Panc1 (cell line): Measurements from ENCODE around the gene ARID4B. TPM values are rescaled to one million over a fixed set of nuclear protein-coding genes. Genes with fewer than 3 reads are reported as not detected.
"Not testable (repeated sequence)": the region's sequence is repeated elsewhere in the genome, so short reads cannot be mapped to it uniquely, and the experiment has no call there.

Source experiments
- ATAC-seq: fragments of 200-7000 bp; cut with Tn5 transposase; 2 replicates; pipeline ENCODE4 v1.9.1; 2020; ENCODE audit warnings: mild to moderate bottlenecking, moderate library complexity
- BruUV-seq: library from RNA; stranded (reverse); fragments of 400-500 nt; replicated peaks from 2 replicates; lab custom pipeline; 2021; lab: Mats Ljungman, UMichigan
- CTCF ChIA-PET: fragments of 300-600 bp; sonication (Branson Sonifier 250); formaldehyde crosslinking; loops from one replicate; lab custom pipeline; 2022; ENCODE audit warnings: antibody characterized with exemption; lab: Charles Lee
- POLR2A ChIA-PET: fragments of 300-600 bp; sonication (Branson Sonifier 250); formaldehyde crosslinking; loops from one replicate; lab custom pipeline; 2022; ENCODE audit warnings: antibody characterized with exemption; lab: Charles Lee
- DNase-seq: peaks from one replicate; pipeline ENCODE4 v3.0.0-alpha.2; 2010; ENCODE audit warnings: low read depth, low spot score
- H3K27ac ChIP-seq: 2 replicates; pipeline ENCODE4 v1.5.1; 2011; ENCODE audit warnings: mild to moderate bottlenecking, low read length, inconsistent platforms
- H3K27me3 ChIP-seq: fragments of 200-500 bp; sonication (Bioruptor generic); 2 replicates; pipeline ENCODE4 v1.6.0; 2014; ENCODE audit warnings: low read length, inconsistent platforms; ENCODE audit not compliant: control insufficient read depth, insufficient read depth
- H3K36me3 ChIP-seq: fragments of 200-500 bp; sonication (Bioruptor generic); 2 replicates; pipeline ENCODE4 v1.5.1; 2014; ENCODE audit warnings: inconsistent platforms, mild to moderate bottlenecking, low read length, moderate library complexity; ENCODE audit not compliant: control insufficient read depth, insufficient read depth
- H3K4me1 ChIP-seq: 2 replicates; pipeline ENCODE4 v1.5.1; 2011; ENCODE audit warnings: inconsistent platforms, mild to moderate bottlenecking, low read length, moderate library complexity; ENCODE audit not compliant: control insufficient read depth, insufficient read depth
- H3K4me3 ChIP-seq, 2 experiments: 2 replicates each; pipeline ENCODE4 v1.5.1; 2011 to 2012; ENCODE audit warnings: low read depth in 2 of 2, low read length in 2 of 2, mild to moderate bottlenecking in 2 of 2, inconsistent platforms in 1 of 2, moderate library complexity in 1 of 2
- H3K9me3 ChIP-seq: fragments of 200-500 bp; sonication (Bioruptor generic); 2 replicates; pipeline ENCODE4 v1.5.1; 2014; ENCODE audit warnings: low read depth, mild to moderate bottlenecking, inconsistent platforms, low read length, moderate library complexity; ENCODE audit not compliant: control insufficient read depth, insufficient read depth
- POLR2AphosphoS5 ChIP-seq: IDR thresholded peaks from 2 replicates; pipeline ENCODE4 v1.6.1; 2012; ENCODE audit warnings: mild to moderate bottlenecking, low read depth, low read length, moderate library complexity
- SIN3A ChIP-seq: IDR thresholded peaks from 2 replicates; pipeline ENCODE4 v1.6.1; 2012; ENCODE audit warnings: low read depth, mild to moderate bottlenecking, low read length, moderate library complexity, borderline replicate concordance; ENCODE audit not compliant: insufficient read depth
- TCF7L2 ChIP-seq: IDR thresholded peaks from 2 replicates; pipeline ENCODE4 v1.6.1; 2011; ENCODE audit warnings: mild to moderate bottlenecking, low read depth, low read length, inconsistent platforms
- in situ Hi-C: cut with HindIII; loops from 2 replicates; pipeline ENCODE4 v1.10.0; 2016; ENCODE audit warnings: low sequenced_read_pairs, low pct_unique_long_range_greater_than_20kb
- intact Hi-C: fragments of 100-400 bp; cut with micrococcal nuclease; formaldehyde crosslinking; loops from one replicate; pipeline ENCODE4 v1.10.0; 2022; ENCODE audit not compliant: unreplicated experiment
- total RNA-seq: library from RNA; stranded (reverse); gene quantifications from one replicate; pipeline ENCODE4 v1.2.1, GENCODE V29; 2021; ENCODE audit not compliant: unreplicated experiment
- TF ChIP-seq, protein P1 (sequence below): fragments of 450-650 bp; IDR thresholded peaks from 2 replicates; pipeline ENCODE4 v1.5.1; 2017; ENCODE audit warnings: mild to moderate bottlenecking
- TF ChIP-seq, protein P2 (sequence below), 2 experiments: IDR thresholded peaks; 2 replicates each; pipeline ENCODE4 v1.6.1; 2011 to 2012; ENCODE audit warnings: low read depth in 2 of 2, control low read depth in 1 of 2, low read length in 1 of 2, mild to moderate bottlenecking in 1 of 2, moderate library complexity in 1 of 2; ENCODE audit not compliant: insufficient read depth in 1 of 2

ARID4B gene
- total RNA-seq, 1 experiment from 2014 or later, result 37.5 TPM

DNA sequence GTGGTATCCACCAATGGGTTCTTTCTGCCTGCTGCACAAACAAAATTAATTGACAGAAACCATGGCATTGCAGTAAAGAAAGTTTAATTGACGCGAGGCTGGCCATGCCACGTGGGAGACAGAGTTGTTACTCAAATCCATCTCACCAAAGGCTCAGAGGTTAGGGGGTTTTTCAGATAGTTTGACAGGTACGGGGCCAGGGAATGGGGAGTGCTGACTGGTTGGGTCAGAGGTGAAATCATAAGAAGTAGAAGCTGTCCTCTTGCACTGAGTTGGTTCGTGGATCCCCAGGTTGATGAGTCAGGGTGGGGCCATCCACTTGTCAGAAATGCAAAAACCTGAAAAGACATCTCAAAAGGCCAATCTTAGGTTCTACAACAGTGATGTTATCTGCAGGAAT, 38.3 kb upstream of the ARID4B start:
- POLR2A ChIA-PET, result no interaction called here
- CTCF ChIA-PET, result no interaction called here
- Histone ChIP-seq H3K27ac (peak overlapping the region; percentile 94), H3K27me3 (no peaks in the 10 kb centered on the region), H3K9me3 (no peaks in the 10 kb centered on the region), H3K4me3 (no peak overlapping the region), H3K4me1 (peaks cover 5% of the 10 kb centered on the region), H3K36me3 (no peaks in the 10 kb centered on the region)
- DNase-seq (no peak), ATAC-seq (no peak)
- no TSS peak for BruUV-seq
- intact Hi-C loops, result loop anchor here (5.0 kb wide), 2 partner anchors 36 to 51 kb away; no protein-coding TSS in a partner anchor
- in situ Hi-C loops, result no loop called here
- TF ChIP-seq TCF7L2, result no peak
- TF ChIP-seq POLR2AphosphoS5, result no peak
- no peak for TF ChIP-seq SIN3A
- TF ChIP-seq, protein P1, sequence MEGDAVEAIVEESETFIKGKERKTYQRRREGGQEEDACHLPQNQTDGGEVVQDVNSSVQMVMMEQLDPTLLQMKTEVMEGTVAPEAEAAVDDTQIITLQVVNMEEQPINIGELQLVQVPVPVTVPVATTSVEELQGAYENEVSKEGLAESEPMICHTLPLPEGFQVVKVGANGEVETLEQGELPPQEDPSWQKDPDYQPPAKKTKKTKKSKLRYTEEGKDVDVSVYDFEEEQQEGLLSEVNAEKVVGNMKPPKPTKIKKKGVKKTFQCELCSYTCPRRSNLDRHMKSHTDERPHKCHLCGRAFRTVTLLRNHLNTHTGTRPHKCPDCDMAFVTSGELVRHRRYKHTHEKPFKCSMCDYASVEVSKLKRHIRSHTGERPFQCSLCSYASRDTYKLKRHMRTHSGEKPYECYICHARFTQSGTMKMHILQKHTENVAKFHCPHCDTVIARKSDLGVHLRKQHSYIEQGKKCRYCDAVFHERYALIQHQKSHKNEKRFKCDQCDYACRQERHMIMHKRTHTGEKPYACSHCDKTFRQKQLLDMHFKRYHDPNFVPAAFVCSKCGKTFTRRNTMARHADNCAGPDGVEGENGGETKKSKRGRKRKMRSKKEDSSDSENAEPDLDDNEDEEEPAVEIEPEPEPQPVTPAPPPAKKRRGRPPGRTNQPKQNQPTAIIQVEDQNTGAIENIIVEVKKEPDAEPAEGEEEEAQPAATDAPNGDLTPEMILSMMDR, result no peak
- TF ChIP-seq, protein P2, sequence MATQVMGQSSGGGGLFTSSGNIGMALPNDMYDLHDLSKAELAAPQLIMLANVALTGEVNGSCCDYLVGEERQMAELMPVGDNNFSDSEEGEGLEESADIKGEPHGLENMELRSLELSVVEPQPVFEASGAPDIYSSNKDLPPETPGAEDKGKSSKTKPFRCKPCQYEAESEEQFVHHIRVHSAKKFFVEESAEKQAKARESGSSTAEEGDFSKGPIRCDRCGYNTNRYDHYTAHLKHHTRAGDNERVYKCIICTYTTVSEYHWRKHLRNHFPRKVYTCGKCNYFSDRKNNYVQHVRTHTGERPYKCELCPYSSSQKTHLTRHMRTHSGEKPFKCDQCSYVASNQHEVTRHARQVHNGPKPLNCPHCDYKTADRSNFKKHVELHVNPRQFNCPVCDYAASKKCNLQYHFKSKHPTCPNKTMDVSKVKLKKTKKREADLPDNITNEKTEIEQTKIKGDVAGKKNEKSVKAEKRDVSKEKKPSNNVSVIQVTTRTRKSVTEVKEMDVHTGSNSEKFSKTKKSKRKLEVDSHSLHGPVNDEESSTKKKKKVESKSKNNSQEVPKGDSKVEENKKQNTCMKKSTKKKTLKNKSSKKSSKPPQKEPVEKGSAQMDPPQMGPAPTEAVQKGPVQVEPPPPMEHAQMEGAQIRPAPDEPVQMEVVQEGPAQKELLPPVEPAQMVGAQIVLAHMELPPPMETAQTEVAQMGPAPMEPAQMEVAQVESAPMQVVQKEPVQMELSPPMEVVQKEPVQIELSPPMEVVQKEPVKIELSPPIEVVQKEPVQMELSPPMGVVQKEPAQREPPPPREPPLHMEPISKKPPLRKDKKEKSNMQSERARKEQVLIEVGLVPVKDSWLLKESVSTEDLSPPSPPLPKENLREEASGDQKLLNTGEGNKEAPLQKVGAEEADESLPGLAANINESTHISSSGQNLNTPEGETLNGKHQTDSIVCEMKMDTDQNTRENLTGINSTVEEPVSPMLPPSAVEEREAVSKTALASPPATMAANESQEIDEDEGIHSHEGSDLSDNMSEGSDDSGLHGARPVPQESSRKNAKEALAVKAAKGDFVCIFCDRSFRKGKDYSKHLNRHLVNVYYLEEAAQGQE (IDR thresholded peaks at IDR 0.05; ENCODE audit: insufficient read depth in 1 of 2, low read depth in 2 of 2, low read length in 1 of 2), result no peak

DNA sequence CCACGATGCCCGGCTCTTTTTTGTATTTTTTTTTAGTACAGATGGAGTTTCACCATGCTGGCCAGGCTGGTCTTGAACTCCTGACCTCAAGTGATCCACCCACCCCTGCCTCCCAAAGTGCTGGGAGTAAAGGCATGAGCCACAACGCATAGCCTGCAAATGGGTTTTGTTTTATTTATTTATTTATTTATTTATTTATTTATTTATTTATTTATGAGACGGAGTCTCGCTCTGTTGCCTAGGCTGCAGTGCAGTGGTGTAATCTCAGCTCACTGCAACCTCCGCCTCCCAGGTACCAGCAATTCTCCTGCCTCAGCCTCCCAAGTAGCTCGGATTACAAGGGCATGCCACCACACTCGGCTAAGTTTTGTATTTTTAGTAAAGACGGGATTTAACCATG, 36.2 kb upstream of the ARID4B start:
- DNase-seq, ATAC-seq, H3K27ac ChIP-seq, H3K4me1 ChIP-seq, H3K4me3 ChIP-seq, H3K36me3 ChIP-seq, H3K27me3 ChIP-seq, intact Hi-C loops, H3K9me3 ChIP-seq, CTCF ChIA-PET, BruUV-seq, in situ Hi-C loops: not testable (repeated sequence)
- POLR2A ChIA-PET, result interaction anchor here (0.7 kb wide), 1 partner anchor 36 kb away, joined by 4 read pairs; no protein-coding TSS in a partner anchor

DNA sequence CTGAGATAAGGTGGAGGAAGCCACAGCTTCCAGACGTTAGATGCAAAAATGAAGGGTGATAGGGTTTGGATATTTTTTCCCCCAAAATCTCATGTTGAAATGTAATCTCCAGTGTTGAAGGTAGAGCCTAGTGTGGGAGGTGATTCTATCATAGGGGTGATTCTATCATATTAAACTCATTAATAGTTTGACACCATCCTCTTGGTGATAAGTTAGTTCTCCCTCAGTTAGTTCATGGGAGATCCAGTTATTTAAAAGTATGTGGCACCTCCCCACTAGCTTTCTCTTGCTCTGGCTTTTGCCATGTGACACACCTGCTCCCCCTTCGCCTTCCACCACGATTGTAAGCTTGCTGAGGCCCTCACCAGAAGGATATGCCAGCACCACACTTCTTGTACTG, 30.9 kb upstream of the ARID4B start:
- in situ Hi-C loops, result no loop called here
- intact Hi-C loops, result no loop called here
- no peak overlapping the region for H3K4me3 ChIP-seq
- ChIA-PET CTCF (no interaction called here), POLR2A (interaction anchor here (0.6 kb wide), 1 partner anchor 15 kb away, joined by 3 read pairs; no protein-coding TSS in a partner anchor)
- H3K9me3 ChIP-seq, result no peaks in the 10 kb centered on the region
- no peaks in the 10 kb centered on the region for H3K36me3 ChIP-seq
- ATAC-seq (0 out of 2 replicates have a peak, but pooled peaks have one; percentile 14), DNase-seq (no peak)
- TF ChIP-seq, protein P2 (IDR thresholded peaks at IDR 0.05; ENCODE audit: insufficient read depth in 1 of 2, low read depth in 2 of 2, low read length in 1 of 2), result no peak
- TF ChIP-seq SIN3A, result no peak
- no peak for TF ChIP-seq TCF7L2
- no peak for TF ChIP-seq POLR2AphosphoS5
- TF ChIP-seq, protein P1, result no peak
- H3K4me1 ChIP-seq, result peaks cover 4% of the 10 kb centered on the region; the same call in 1 of the 2 replicates
- H3K27me3 ChIP-seq, result no peaks in the 10 kb centered on the region
- no peak overlapping the region for H3K27ac ChIP-seq
- BruUV-seq, result no TSS peak
